ENCODE data around the gene GTF2A1.

DNA sequence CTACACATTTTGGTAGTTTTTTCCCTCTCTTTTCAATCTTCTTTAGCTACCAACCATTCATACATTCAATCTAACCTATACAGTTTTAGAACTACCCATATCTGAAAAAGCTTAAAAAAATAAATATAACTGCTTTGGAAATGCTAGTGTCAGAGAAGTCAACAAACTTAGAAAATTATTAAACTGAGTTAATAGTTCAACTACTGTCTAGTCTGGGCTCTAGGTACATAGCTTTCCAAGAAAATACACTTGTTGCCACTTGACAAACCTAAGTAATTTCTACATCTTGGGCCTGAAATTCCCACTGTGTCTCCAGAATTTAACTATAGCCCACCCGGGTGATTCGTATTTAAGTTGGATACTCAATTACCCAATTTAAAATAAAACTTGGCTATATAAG is 22.1 kb downstream of the GTF2A1 start:
- TF ChIP-seq EZH2 (IDR thresholded peaks at IDR 0.05; ENCODE audit: insufficient read depth, poor library complexity, severe bottlenecking) (no peak), EZH2phosphoT487 (IDR thresholded peaks at IDR 0.05; ENCODE audit: insufficient read depth, low read depth) (no peak)
